Nephron progenitor cell (in vitro differentiated cells): ENCODE data around the gene PLEKHM3.

Source experiments
- DNase-seq: peaks from one replicate; pipeline ENCODE4 v3.0.0; 2021
- H3K27ac Mint-ChIP-seq: 2 replicates; pipeline ENCODE4 v1.8.0; 2021; ENCODE audit warnings: mild to moderate bottlenecking, moderate library complexity, mixed read lengths
- H3K27me3 Mint-ChIP-seq: 2 replicates; pipeline ENCODE4 v1.8.0; 2021; ENCODE audit warnings: mild to moderate bottlenecking, low read depth, mixed read lengths; ENCODE audit not compliant: poor library complexity
- H3K36me3 Mint-ChIP-seq: 2 replicates; pipeline ENCODE4 v1.8.0; 2021; ENCODE audit warnings: low read depth, mixed read lengths
- H3K4me1 Mint-ChIP-seq: 2 replicates; pipeline ENCODE4 v1.8.0; 2021; ENCODE audit warnings: mixed read lengths
- H3K4me3 Mint-ChIP-seq: 2 replicates; pipeline ENCODE4 v1.8.0; 2021; ENCODE audit warnings: mild to moderate bottlenecking, moderate library complexity, mixed read lengths
- H3K9me3 Mint-ChIP-seq: 2 replicates; pipeline ENCODE4 v1.8.0; 2021; ENCODE audit warnings: mild to moderate bottlenecking, moderate library complexity, mixed read lengths
- TF ChIP-seq, protein P1 (sequence below): fragments of 200-600 bp; sonication (generic); IDR thresholded peaks from 2 replicates; pipeline ENCODE4 v1.5.0; 2021; ENCODE audit warnings: antibody characterized with exemption

The PLEKHM3 gene

DNA sequence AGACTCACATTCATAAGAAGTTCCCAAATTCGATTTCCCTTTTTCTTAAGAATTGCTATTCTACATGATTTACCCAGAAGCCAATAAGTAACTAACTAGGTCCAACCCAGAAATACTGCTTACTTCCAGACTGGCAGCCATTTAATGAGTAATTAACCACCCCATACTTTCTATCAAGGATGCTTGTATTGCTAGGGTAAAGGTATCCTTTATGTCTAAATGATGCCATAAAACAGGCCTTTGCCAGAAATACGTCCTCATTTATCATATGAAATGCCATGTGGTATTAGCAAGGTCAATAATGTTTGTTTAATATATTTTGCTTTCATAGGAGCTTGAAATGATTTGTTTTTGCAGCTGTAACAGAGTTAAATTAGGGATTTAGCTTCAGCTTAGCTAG, 56.1 kb downstream of the PLEKHM3 start:
- peaks cover 9% of the 10 kb centered on the region for H3K27me3 Mint-ChIP-seq

DNA sequence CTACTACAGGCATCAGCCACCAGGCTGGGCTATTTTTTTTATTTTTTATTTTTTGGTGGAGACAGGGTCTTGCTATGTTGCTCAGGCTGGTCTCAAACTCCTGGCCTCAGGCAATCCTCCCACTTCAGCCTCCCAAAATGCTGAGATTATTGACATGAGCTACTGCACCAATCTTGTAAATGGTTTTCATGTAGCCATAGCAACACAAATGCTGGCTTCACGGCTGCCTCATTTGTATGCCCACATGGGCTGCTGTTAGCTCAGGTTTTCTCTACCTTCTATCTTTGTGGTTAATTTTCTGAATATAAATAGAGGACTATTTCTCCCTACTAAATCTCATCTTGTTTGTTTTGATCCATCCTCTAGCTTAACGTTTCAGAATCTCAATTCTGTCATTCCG, 58.2 kb downstream of the PLEKHM3 start:
- Mint-ChIP-seq H3K4me3 (no peak overlapping the region), H3K27ac (no peak overlapping the region), H3K4me1 (peaks cover 34% of the 10 kb centered on the region), H3K27me3 (peaks cover 9% of the 10 kb centered on the region), H3K9me3 (peaks cover 13% of the 10 kb centered on the region), H3K36me3 (peaks cover 14% of the 10 kb centered on the region)
- TF ChIP-seq, protein P1, sequence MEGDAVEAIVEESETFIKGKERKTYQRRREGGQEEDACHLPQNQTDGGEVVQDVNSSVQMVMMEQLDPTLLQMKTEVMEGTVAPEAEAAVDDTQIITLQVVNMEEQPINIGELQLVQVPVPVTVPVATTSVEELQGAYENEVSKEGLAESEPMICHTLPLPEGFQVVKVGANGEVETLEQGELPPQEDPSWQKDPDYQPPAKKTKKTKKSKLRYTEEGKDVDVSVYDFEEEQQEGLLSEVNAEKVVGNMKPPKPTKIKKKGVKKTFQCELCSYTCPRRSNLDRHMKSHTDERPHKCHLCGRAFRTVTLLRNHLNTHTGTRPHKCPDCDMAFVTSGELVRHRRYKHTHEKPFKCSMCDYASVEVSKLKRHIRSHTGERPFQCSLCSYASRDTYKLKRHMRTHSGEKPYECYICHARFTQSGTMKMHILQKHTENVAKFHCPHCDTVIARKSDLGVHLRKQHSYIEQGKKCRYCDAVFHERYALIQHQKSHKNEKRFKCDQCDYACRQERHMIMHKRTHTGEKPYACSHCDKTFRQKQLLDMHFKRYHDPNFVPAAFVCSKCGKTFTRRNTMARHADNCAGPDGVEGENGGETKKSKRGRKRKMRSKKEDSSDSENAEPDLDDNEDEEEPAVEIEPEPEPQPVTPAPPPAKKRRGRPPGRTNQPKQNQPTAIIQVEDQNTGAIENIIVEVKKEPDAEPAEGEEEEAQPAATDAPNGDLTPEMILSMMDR: no peak
- no peak for DNase-seq

More for the DNA sequence above, 56.1 kb downstream of the PLEKHM3 start:
- no peak for DNase-seq
- Mint-ChIP-seq H3K9me3 (no peaks in the 10 kb centered on the region), H3K4me1 (peaks cover 34% of the 10 kb centered on the region), H3K4me3 (no peak overlapping the region), H3K27ac (no peak overlapping the region), H3K36me3 (no peaks in the 10 kb centered on the region)
- TF ChIP-seq, protein P1: no peak

DNA sequence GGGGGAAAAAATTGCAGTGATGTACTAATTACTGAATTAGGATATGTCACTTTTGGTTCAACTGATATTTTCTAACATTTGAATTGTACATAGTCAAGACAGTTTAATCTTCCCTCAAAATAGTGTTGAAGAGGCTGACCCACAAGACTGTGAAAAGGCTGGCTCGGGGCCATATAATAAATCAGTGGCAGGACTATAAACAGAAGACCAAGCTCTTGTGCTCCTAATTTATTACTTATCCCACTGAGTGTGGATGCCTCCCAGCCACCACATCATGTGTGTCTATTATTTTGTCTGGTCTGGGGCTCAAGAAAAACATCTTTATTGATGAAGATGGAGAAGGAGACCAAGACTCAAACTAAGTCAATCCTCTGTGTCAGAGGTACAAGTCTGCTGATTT, 64.4 kb downstream of the PLEKHM3 start:
- Mint-ChIP-seq H3K4me1 (peaks cover 12% of the 10 kb centered on the region), H3K9me3 (peaks cover 17% of the 10 kb centered on the region), H3K36me3 (peaks cover 16% of the 10 kb centered on the region), H3K4me3 (no peak overlapping the region), H3K27me3 (peaks cover 11% of the 10 kb centered on the region), H3K27ac (no peak overlapping the region)
- no peak for DNase-seq
- TF ChIP-seq, protein P1: no peak

DNA sequence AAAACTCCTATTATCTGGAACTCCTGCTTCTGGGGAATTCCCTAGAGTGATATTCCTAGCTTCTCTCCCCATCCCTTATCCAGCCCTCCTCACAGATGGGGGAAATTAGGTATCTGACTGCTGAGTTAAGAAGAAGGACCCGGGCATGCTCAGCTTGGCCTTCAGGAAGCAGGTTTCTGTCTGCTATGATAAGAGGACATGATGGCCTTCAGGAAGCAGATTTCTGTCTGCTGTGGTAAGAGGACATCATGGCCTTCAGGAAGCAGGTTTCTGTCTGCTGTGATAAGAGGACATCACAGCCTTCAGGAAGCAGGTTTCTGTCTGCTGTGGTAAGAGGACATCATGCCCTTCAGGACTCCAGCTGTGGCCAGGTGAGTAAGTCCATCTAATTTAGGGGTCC, 65.2 kb downstream of the PLEKHM3 start:
- H3K36me3 Mint-ChIP-seq: peaks cover 16% of the 10 kb centered on the region
- H3K27ac Mint-ChIP-seq: peak overlapping the region; percentile 15
- DNase-seq: no peak
- no peak overlapping the region for H3K4me3 Mint-ChIP-seq
- H3K27me3 Mint-ChIP-seq: peaks cover 11% of the 10 kb centered on the region
- peaks cover 17% of the 10 kb centered on the region for H3K9me3 Mint-ChIP-seq
- TF ChIP-seq, protein P1: no peak
- H3K4me1 Mint-ChIP-seq: peaks cover 12% of the 10 kb centered on the region

DNA sequence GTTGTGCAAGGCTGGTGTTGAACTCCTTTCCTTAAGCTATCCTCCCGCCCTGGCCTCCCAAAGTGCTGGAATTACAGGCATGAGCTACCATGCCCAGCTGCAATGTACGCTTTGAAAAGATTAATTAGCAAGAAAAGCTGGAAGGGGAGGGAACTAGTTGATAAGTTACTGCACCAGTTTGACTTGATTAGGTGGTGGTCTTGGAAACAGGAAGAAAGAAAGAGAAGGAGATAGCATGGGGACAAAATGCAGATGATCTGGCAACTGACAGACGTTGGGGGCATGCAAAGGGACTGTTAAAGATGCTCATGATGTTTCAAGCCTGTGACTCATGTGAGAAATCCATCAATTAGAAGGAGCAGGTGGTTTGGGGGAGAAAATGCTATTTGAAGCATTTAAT, 68.6 kb downstream of the PLEKHM3 start:
- peaks cover 24% of the 10 kb centered on the region for H3K4me1 Mint-ChIP-seq
- no peak for DNase-seq
- H3K9me3 Mint-ChIP-seq: no peaks in the 10 kb centered on the region
- H3K27ac Mint-ChIP-seq: no peak overlapping the region
- no peaks in the 10 kb centered on the region for H3K36me3 Mint-ChIP-seq
- no peak overlapping the region for H3K4me3 Mint-ChIP-seq
- peaks cover 11% of the 10 kb centered on the region for H3K27me3 Mint-ChIP-seq
- TF ChIP-seq, protein P1: no peak

DNA sequence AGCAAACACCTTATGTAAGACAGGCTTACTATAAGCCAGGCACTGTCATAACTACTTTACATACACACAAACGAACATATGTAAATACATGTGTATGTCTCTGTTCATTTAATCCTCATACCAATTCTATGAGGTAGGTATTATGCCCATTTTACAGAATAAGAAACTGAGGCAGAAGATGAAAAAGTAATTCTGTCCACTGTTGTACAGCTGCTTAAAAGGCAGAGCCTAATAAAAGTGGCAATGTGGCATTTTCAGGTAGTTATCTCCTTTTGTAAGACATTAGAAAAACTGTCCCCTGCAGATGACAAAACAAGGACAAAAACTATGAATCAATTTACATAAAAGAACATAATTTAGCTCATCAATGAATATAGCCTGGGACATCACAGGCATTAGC, 69.9 kb downstream of the PLEKHM3 start:
- H3K4me3 Mint-ChIP-seq: no peak overlapping the region
- no peaks in the 10 kb centered on the region for H3K9me3 Mint-ChIP-seq

More for the DNA sequence above, 69.9 kb downstream of the PLEKHM3 start:
- DNase-seq: no peak
- TF ChIP-seq, protein P1: no peak
- Mint-ChIP-seq H3K27me3 (peaks cover 11% of the 10 kb centered on the region), H3K27ac (no peak overlapping the region), H3K4me1 (peaks cover 20% of the 10 kb centered on the region), H3K36me3 (no peaks in the 10 kb centered on the region)
